H1 (cell line): ENCODE measurements around the gene DNAJB6. TPM values are rescaled to one million over a fixed set of nuclear protein-coding genes. Genes with fewer than 3 reads are reported as not detected.

Experiments used
- GABPA ChIP-seq: IDR thresholded peaks from 2 replicates; pipeline ENCODE4 v1.6.1; 2011; ENCODE audit warnings: mild to moderate bottlenecking, low read length, moderate library complexity, borderline replicate concordance; ENCODE audit not compliant: insufficient read depth
- NANOG ChIP-seq: IDR thresholded peaks from 2 replicates; pipeline ENCODE4 v1.6.1; 2011; ENCODE audit warnings: low read length, low read depth, mild to moderate bottlenecking, inconsistent platforms; ENCODE audit not compliant: insufficient read depth, poor library complexity, severe bottlenecking
- RXRA ChIP-seq: IDR thresholded peaks from 2 replicates; pipeline ENCODE4 v1.6.1; 2011; ENCODE audit warnings: low read depth, mild to moderate bottlenecking, low read length, moderate library complexity; ENCODE audit not compliant: insufficient read depth
- SIN3A ChIP-seq, 2 experiments: IDR thresholded peaks in 1 of 2; conservative IDR thresholded peaks in 1 of 2; 2 replicates each; pipeline ENCODE4 v1.6.1; 2011 to 2012; ENCODE audit warnings: low read length in 2 of 2, improper control_type of control experiment in 1 of 2, low read depth in 1 of 2, mild to moderate bottlenecking in 1 of 2
- YY1 ChIP-seq: IDR thresholded peaks from 2 replicates; pipeline ENCODE4 v1.6.1; 2011; ENCODE audit warnings: low read depth, mild to moderate bottlenecking, low read length
- polyA plus RNA-seq, 7 experiments: library from polyadenylated mRNA; depleted of rRNA in 3 of 7; stranded (reverse) in 5 of 7; unstranded in 2 of 7; fragments of >200 nt in 5 of 7; fragments of 200-250 nt in 2 of 7; gene quantifications; 1 replicate in 5 of 7; 2 replicates in 1 of 7; 4 replicates in 1 of 7; pipeline versions ENCODE4 v1.2.1 to v1.2.3, GENCODE V29; 2011 to 2013; ENCODE audit warnings: missing spikeins in 2 of 7, mixed read lengths in 2 of 7
- total RNA-seq: library from RNA; stranded (reverse); fragmentation: NEBNext Ultra II Directional; extraction: Animal tissue kit (Norgen Biotek cat#: 25700); gene quantifications from 2 replicates; pipeline ENCODE4 v1.2.1, GENCODE V29; 2021

The DNAJB6 gene
- total and polyA plus RNA-seq, 2 of the 8 experiments (the other 6 are each of a cell fraction or from before 2014, with no cell fraction given) = 166 to 295 TPM

DNA sequence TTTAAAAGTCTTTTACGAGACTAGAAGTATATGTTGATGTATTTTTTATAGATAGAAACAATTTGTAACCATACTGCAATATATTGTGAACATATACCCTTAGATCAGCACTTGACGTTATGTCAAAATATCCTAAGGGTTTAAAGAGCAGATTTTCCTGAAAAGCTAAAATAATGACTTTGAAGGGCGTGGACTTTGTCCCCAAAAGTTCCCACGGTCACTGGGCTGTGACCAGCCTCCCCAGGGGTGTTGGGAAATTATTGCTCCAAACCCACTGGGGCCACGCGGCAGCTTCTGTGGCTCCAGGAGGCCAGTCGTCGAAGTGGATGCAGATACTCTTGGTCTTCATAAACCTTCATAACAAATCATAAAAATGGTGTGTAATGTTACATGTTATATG lies 29.9 kb downstream of the DNAJB6 start (continued):
- TF ChIP-seq RXRA (no peak), GABPA (no peak), SIN3A (conservative IDR thresholded peaks at IDR 0.05 in 1 of 2, IDR thresholded peaks at IDR 0.05 in 1 of 2; ENCODE audit: low read depth in 1 of 2, low read length in 2 of 2) (no peak), YY1 (no peak), NANOG (no peak)
- TF ChIP-seq, all 59 proteins: peak for 0
